Activated CD4-positive, alpha-beta memory T cell treated with anti-CD3 and anti-CD28 coated beads for 36 hours (primary cell): Measurements from ENCODE around the gene CPPED1. TPM values are rescaled to one million over a fixed set of nuclear protein-coding genes. Genes with fewer than 3 reads are reported as not detected.
"Not testable (repeated sequence)": the region's sequence is repeated elsewhere in the genome, so short reads cannot be mapped to it uniquely, and the experiment has no call there.

Experiments used
- CTCF ChIA-PET: fragments of 350-600 bp; sonication (Branson Sonifier 250); formaldehyde crosslinking; loops from one replicate; lab custom pipeline; 2021; ENCODE audit warnings: antibody characterized with exemption, inconsistent platforms; lab: Charles Lee
- POLR2A ChIA-PET: fragments of 350-600 bp; sonication (Branson Sonifier 250); formaldehyde crosslinking; loops from one replicate; lab custom pipeline; 2021; ENCODE audit warnings: antibody characterized with exemption; lab: Charles Lee
- DNase-seq: peaks from one replicate; pipeline ENCODE4 v3.0.0-alpha.2; 2020
- H3K27ac Mint-ChIP-seq: one replicate; pipeline ENCODE4 v1.8.0; 2021; ENCODE audit warnings: mixed read lengths
- H3K27me3 Mint-ChIP-seq: one replicate; pipeline ENCODE4 v1.8.0; 2021; ENCODE audit warnings: mixed read lengths
- H3K36me3 Mint-ChIP-seq: one replicate; pipeline ENCODE4 v1.8.0; 2021; ENCODE audit warnings: mixed read lengths
- H3K4me1 Mint-ChIP-seq: one replicate; pipeline ENCODE4 v1.8.0; 2021; ENCODE audit warnings: low read depth, mixed read lengths
- H3K4me3 Mint-ChIP-seq: one replicate; pipeline ENCODE4 v1.8.0; 2021; ENCODE audit warnings: mild to moderate bottlenecking, mixed read lengths
- H3K9me3 Mint-ChIP-seq: one replicate; pipeline ENCODE4 v1.8.0; 2021; ENCODE audit warnings: mixed read lengths
- intact Hi-C: fragments of 100-400 bp; cut with micrococcal nuclease; formaldehyde crosslinking; loops from one replicate; pipeline ENCODE4 v1.15.1; 2023
- total RNA-seq, 2 experiments: library from RNA; stranded (reverse); gene quantifications; one replicate each; pipeline ENCODE4 v1.2.3, GENCODE V29; 2021

The CPPED1 gene
- total RNA-seq, 2 experiments from 2014 or later = 11.0 to 11.5 TPM

GRCh38 chr16:12818326-12818725, 14.6 kb upstream of the CPPED1 start:
- POLR2A ChIA-PET = no interaction called here
- no peaks in the 10 kb centered on the region for H3K36me3 Mint-ChIP-seq
- intact Hi-C loops = loop anchor here (2.0 to 5.0 kb wide), 3 partner anchors 66 to 724 kb away; no protein-coding TSS in a partner anchor
- no peaks in the 10 kb centered on the region for H3K9me3 Mint-ChIP-seq
- peaks cover 4% of the 10 kb centered on the region for H3K4me1 Mint-ChIP-seq
- no peak for DNase-seq
- H3K4me3 Mint-ChIP-seq = no peak overlapping the region
- CTCF ChIA-PET = interaction anchor here (0.6 to 1.6 kb wide), 12 partner anchors 55 to 1004 kb away, joined by 3 to 7 read pairs (median 3); no protein-coding TSS in a partner anchor
- no peaks in the 10 kb centered on the region for H3K27me3 Mint-ChIP-seq
- no peak overlapping the region for H3K27ac Mint-ChIP-seq

GRCh38 chr16:12816791-12817214, 13.1 kb upstream of the CPPED1 start:
- intact Hi-C loops = loop anchor here (5.0 kb wide), 1 partner anchor 65 kb away; no protein-coding TSS in a partner anchor
- POLR2A ChIA-PET, H3K36me3 Mint-ChIP-seq, H3K4me1 Mint-ChIP-seq, DNase-seq, H3K27me3 Mint-ChIP-seq, H3K4me3 Mint-ChIP-seq, H3K27ac Mint-ChIP-seq, H3K9me3 Mint-ChIP-seq: not testable (repeated sequence)
- CTCF ChIA-PET = interaction anchor here (0.6 to 1.5 kb wide), 4 partner anchors 13 to 245 kb away, joined by 3 to 5 read pairs (median 4); partner anchors contain the start of gene CPPED1

GRCh38 chr16:12815361-12815760, 11.7 kb upstream of the CPPED1 start:
- peak; percentile 11 for DNase-seq
- Mint-ChIP-seq H3K27ac (no peak overlapping the region), H3K36me3 (no peaks in the 10 kb centered on the region), H3K27me3 (no peaks in the 10 kb centered on the region), H3K4me1 (peaks cover 4% of the 10 kb centered on the region), H3K4me3 (no peak overlapping the region), H3K9me3 (no peaks in the 10 kb centered on the region)
- POLR2A ChIA-PET = no interaction called here
- CTCF ChIA-PET = no interaction called here
- intact Hi-C loops = loop anchor here (5.0 kb wide), 1 partner anchor 63 kb away; no protein-coding TSS in a partner anchor

GRCh38 chr16:12813734-12814133, 10.0 kb upstream of the CPPED1 start:
- H3K9me3 Mint-ChIP-seq, CTCF ChIA-PET, POLR2A ChIA-PET: not testable (repeated sequence)

GRCh38 chr16:12813321-12813720, 9.6 kb upstream of the CPPED1 start:
- H3K36me3 Mint-ChIP-seq, DNase-seq, H3K4me3 Mint-ChIP-seq, H3K4me1 Mint-ChIP-seq, H3K9me3 Mint-ChIP-seq, POLR2A ChIA-PET, H3K27me3 Mint-ChIP-seq, CTCF ChIA-PET, intact Hi-C loops, H3K27ac Mint-ChIP-seq: not testable (repeated sequence)

More at GRCh38 chr16:12813734-12814133, 10.0 kb upstream of the CPPED1 start:
- H3K27ac Mint-ChIP-seq, H3K4me3 Mint-ChIP-seq, intact Hi-C loops, DNase-seq, H3K4me1 Mint-ChIP-seq, H3K36me3 Mint-ChIP-seq, H3K27me3 Mint-ChIP-seq: not testable (repeated sequence)

GRCh38 chr16:12811441-12812383, 8.0 kb upstream of the CPPED1 start:
- Mint-ChIP-seq H3K4me1 (no peaks in the 10 kb centered on the region), H3K27ac (no peak overlapping the region), H3K27me3 (peaks cover 2% of the 10 kb centered on the region), H3K4me3 (no peak overlapping the region), H3K9me3 (no peaks in the 10 kb centered on the region), H3K36me3 (no peaks in the 10 kb centered on the region)
- POLR2A ChIA-PET = no interaction called here
- DNase-seq = no peak
- intact Hi-C loops = no loop called here
- CTCF ChIA-PET = no interaction called here

- no peak overlapping the region for H3K27ac Mint-ChIP-seq
- H3K36me3 Mint-ChIP-seq = no peaks in the 10 kb centered on the region
- intact Hi-C loops = no loop called here
- no peak overlapping the region for H3K4me3 Mint-ChIP-seq
- H3K4me1 Mint-ChIP-seq = peaks cover 30% of the 10 kb centered on the region
- no peaks in the 10 kb centered on the region for H3K9me3 Mint-ChIP-seq
- DNase-seq = no peak
- POLR2A ChIA-PET = no interaction called here
- peaks cover 2% of the 10 kb centered on the region for H3K27me3 Mint-ChIP-seq
- CTCF ChIA-PET = interaction anchor here (0.7 kb wide), 1 partner anchor 351 kb away, joined by 3 read pairs; no protein-coding TSS in a partner anchor
Observed at GRCh38 chr16:12805066-12805465, 1.4 kb upstream of the CPPED1 start.

GRCh38 chr16:12804395-12804794, 708 bp upstream of the CPPED1 start:
- Mint-ChIP-seq H3K4me3 (peak overlapping the region; percentile 16), H3K36me3 (no peaks in the 10 kb centered on the region), H3K9me3 (no peaks in the 10 kb centered on the region), H3K27me3 (peaks cover 2% of the 10 kb centered on the region), H3K4me1 (peaks cover 30% of the 10 kb centered on the region), H3K27ac (peak overlapping the region; percentile 28)
- DNase-seq = no peak
- CTCF ChIA-PET = no interaction called here
- POLR2A ChIA-PET = interaction anchor here (0.7 to 1.5 kb wide), 2 partner anchors 52 to 192 kb away, joined by 3 to 4 read pairs; no protein-coding TSS in a partner anchor
- intact Hi-C loops = loop anchor here (5.0 kb wide), 2 partner anchors 157 to 347 kb away; no protein-coding TSS in a partner anchor

GRCh38 chr16:12802661-12803060, 1.0 kb downstream of the CPPED1 start:
- no peaks in the 10 kb centered on the region for H3K9me3 Mint-ChIP-seq
- intact Hi-C loops = loop anchor here (1.0 to 5.0 kb wide), 5 partner anchors 52 to 722 kb away; no protein-coding TSS in a partner anchor
- CTCF ChIA-PET = interaction anchor here (1.0 kb wide), 1 partner anchor 229 kb away, joined by 6 read pairs; no protein-coding TSS in a partner anchor
- H3K27ac Mint-ChIP-seq = peak overlapping the region; percentile 91
- no peaks in the 10 kb centered on the region for H3K27me3 Mint-ChIP-seq
- DNase-seq = no peak
- H3K36me3 Mint-ChIP-seq = no peaks in the 10 kb centered on the region
- H3K4me1 Mint-ChIP-seq = peaks cover 30% of the 10 kb centered on the region
- POLR2A ChIA-PET = interaction anchor here (1.2 kb wide), 2 partner anchors 21 to 266 kb away, joined by 6 to 8 read pairs; no protein-coding TSS in a partner anchor
- H3K4me3 Mint-ChIP-seq = peak overlapping the region; percentile 95

- no peak for DNase-seq
- POLR2A ChIA-PET = interaction anchor here (0.8 kb wide), 1 partner anchor 9 kb away, joined by 3 read pairs; no protein-coding TSS in a partner anchor
- Mint-ChIP-seq H3K36me3 (no peaks in the 10 kb centered on the region), H3K27me3 (no peaks in the 10 kb centered on the region), H3K4me3 (peak overlapping the region; percentile 95), H3K9me3 (no peaks in the 10 kb centered on the region), H3K27ac (peak overlapping the region; percentile 56), H3K4me1 (peaks cover 30% of the 10 kb centered on the region)
- CTCF ChIA-PET = interaction anchor here (1.5 kb wide), 1 partner anchor 18 kb away, joined by 4 read pairs; no protein-coding TSS in a partner anchor
- intact Hi-C loops = loop anchor here (2.0 to 5.0 kb wide), 3 partner anchors 155 to 721 kb away; no protein-coding TSS in a partner anchor
Observed at GRCh38 chr16:12802048-12802447, 1.6 kb downstream of the CPPED1 start.

GRCh38 chr16:12801511-12802042, 2.1 kb downstream of the CPPED1 start:
- peak; percentile 48 for DNase-seq
- Mint-ChIP-seq H3K4me3 (peak overlapping the region; percentile 95), H3K9me3 (no peaks in the 10 kb centered on the region), H3K4me1 (peaks cover 30% of the 10 kb centered on the region), H3K27me3 (no peaks in the 10 kb centered on the region), H3K36me3 (no peaks in the 10 kb centered on the region), H3K27ac (peak overlapping the region; percentile 56)
- ChIA-PET POLR2A (interaction anchor here (0.6 to 0.8 kb wide), 2 partner anchors 8 to 20 kb away, joined by 3 read pairs; no protein-coding TSS in a partner anchor), CTCF (interaction anchor here (1.5 kb wide), 1 partner anchor 17 kb away, joined by 4 read pairs; no protein-coding TSS in a partner anchor)
- intact Hi-C loops = loop anchor here (1.0 to 5.0 kb wide), 4 partner anchors 19 to 721 kb away; no protein-coding TSS in a partner anchor
